ENCODE results near the gene MRPL18.

Gene MRPL18

GRCh38 chr6:159826968-159827647 lies 36.8 kb downstream of the MRPL18 start:
- DNase-seq (ENCODE audit: extremely low spot score): no peak
- TF ChIP-seq CTCF (IDR thresholded peaks at IDR 0.05; ENCODE audit: control extremely low read depth, extremely low read depth, low read depth, missing control alignments): no peak
- CTCF ChIA-PET: no interaction called here
- POLR2A ChIA-PET: interaction anchor here (0.6 kb wide), 1 partner anchor 305 kb away, joined by 4 read pairs; no protein-coding TSS in a partner anchor

- ChIA-PET POLR2A (no interaction called here), CTCF (no interaction called here)
- TF ChIP-seq CTCF (IDR thresholded peaks at IDR 0.05; ENCODE audit: control extremely low read depth, extremely low read depth, low read depth, missing control alignments): no peak
- no peak for DNase-seq (ENCODE audit: extremely low spot score)
Measured at GRCh38 chr6:159828074-159828473, 37.8 kb downstream of the MRPL18 start.

DNA sequence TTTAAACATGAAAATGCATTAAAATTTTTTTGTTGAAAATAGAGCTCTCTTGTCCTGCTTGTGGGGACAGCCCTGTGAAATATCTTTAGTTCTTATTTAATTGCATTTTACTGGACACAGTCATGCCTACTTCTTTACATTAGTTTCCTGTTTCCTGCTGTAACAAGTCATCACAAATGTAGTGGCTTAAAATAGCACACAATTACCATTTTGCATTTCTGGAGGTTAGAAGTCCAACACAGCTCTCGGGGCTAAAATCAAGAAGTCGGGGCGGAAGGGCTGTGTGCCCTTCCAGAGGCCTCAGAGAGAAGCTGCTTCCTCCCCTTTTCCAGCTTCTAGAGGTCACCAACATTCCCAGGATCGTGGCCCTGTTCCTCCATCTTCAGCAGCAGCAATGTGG lies 39.3 kb downstream of the MRPL18 start:
- POLR2A ChIA-PET: no interaction called here
- CTCF ChIA-PET: interaction anchor here (1.0 to 1.2 kb wide), 2 partner anchors 13 to 23 kb away, joined by 3 read pairs; no protein-coding TSS in a partner anchor
- DNase-seq (ENCODE audit: extremely low spot score): no peak
- no peak for TF ChIP-seq CTCF (IDR thresholded peaks at IDR 0.05; ENCODE audit: control extremely low read depth, extremely low read depth, low read depth, missing control alignments)

- ChIA-PET CTCF (no interaction called here), POLR2A (no interaction called here)
- DNase-seq (ENCODE audit: extremely low spot score): no peak
- no peak for TF ChIP-seq CTCF (IDR thresholded peaks at IDR 0.05; ENCODE audit: control extremely low read depth, extremely low read depth, low read depth, missing control alignments)
Measured at GRCh38 chr6:159830501-159831372, 40.5 kb downstream of the MRPL18 start.

DNA sequence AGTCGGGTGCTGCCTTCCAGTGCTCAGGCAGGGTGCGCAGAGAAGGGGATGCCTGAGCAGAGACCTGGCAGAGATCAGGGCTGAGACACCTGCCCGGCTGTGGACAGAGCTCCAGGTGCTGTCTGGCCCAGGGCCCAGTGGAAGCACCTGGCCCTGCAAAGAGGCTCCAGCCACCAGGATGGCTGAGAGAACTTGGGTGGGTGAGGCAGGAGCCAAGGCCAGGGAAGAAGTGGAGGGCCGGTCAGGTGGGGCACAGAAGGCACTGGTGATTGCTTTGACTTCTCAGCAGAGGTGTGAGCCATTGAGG lies 41.1 kb downstream of the MRPL18 start:
- ChIA-PET POLR2A (no interaction called here), CTCF (no interaction called here)
- no peak for TF ChIP-seq CTCF (IDR thresholded peaks at IDR 0.05; ENCODE audit: control extremely low read depth, extremely low read depth, low read depth, missing control alignments)
- no peak for DNase-seq (ENCODE audit: extremely low spot score)

DNA sequence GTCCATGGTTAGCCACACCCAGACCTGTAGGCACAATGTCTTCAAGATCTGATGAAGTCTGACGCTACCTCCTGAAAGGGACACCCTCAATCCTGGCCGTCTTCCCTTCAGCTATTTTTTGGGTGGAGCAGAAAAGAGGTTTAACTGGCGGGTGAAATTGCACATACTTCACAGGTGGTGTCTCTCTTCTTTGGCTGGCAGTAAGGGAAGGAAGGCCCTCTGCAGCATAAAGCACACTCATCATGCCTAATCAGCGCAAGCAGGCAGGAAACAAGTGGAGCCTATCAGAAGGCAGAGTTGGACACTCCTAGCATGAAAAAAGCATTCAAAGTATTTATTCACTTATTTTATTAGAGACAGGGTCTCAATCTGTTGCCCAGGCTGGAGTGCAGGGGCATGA lies 42.7 kb downstream of the MRPL18 start:
- ChIA-PET POLR2A (no interaction called here), CTCF (interaction anchor here (1.1 to 1.6 kb wide), 4 partner anchors 10 to 256 kb away, joined by 3 to 7 read pairs (median 3); no protein-coding TSS in a partner anchor)
- TF ChIP-seq CTCF (IDR thresholded peaks at IDR 0.05; ENCODE audit: control extremely low read depth, extremely low read depth, low read depth, missing control alignments): no peak
- no peak for DNase-seq (ENCODE audit: extremely low spot score)
